GM12878 (cell line): Measurements from ENCODE around the gene ZFPM1.

Experiments used
- CREM ChIP-seq: IDR thresholded peaks from 2 replicates; pipeline ENCODE4 v1.6.1; 2014; ENCODE audit warnings: antibody characterized with exemption, low read depth
- CTCF ChIP-seq, 3 experiments: IDR thresholded peaks in 2 of 3; conservative IDR thresholded peaks in 1 of 3; 2 replicates each; pipeline ENCODE4 v1.5.1; 2011; ENCODE audit warnings: low read depth in 3 of 3, low read length in 3 of 3, mild to moderate bottlenecking in 3 of 3, control low read depth in 2 of 3, moderate library complexity in 2 of 3, inconsistent platforms in 1 of 3, mixed read lengths in 1 of 3; ENCODE audit not compliant: control insufficient read depth in 2 of 3, insufficient read depth in 1 of 3; ENCODE audit errors: extremely low read depth in 1 of 3
- POLR2A ChIP-seq: IDR thresholded peaks from 2 replicates; pipeline ENCODE4 v1.6.1; 2011; ENCODE audit warnings: low read depth, mild to moderate bottlenecking, low read length
- POLR2AphosphoS5 ChIP-seq: IDR thresholded peaks from 2 replicates; pipeline ENCODE4 v1.6.1; 2011; ENCODE audit warnings: mild to moderate bottlenecking, low read length, inconsistent platforms
- RAD21 ChIP-seq: IDR thresholded peaks from 2 replicates; pipeline ENCODE4 v1.6.1; 2011; ENCODE audit warnings: mild to moderate bottlenecking, low read depth, low read length, moderate library complexity; ENCODE audit not compliant: insufficient read depth
- TCF12 ChIP-seq: IDR thresholded peaks from 2 replicates; pipeline ENCODE4 v1.6.1; 2011; ENCODE audit warnings: low read depth, mild to moderate bottlenecking, low read length
- WRNIP1 ChIP-seq: IDR thresholded peaks from 2 replicates; pipeline ENCODE4 v1.6.1; 2011; ENCODE audit warnings: low read depth, low read length, improper control_type of control experiment, borderline replicate concordance
- ZNF274 ChIP-seq: IDR thresholded peaks from one replicate; pipeline ENCODE4 v1.8.0; 2011; ENCODE audit not compliant: insufficient read length, insufficient read depth

GRCh38 chr16:88584676-88585075 is 131.6 kb downstream of the ZFPM1 start:
- TF ChIP-seq CTCF (IDR thresholded peaks at IDR 0.05 in 2 of 3, conservative IDR thresholded peaks at IDR 0.05 in 1 of 3; ENCODE audit: control insufficient read depth in 2 of 3, extremely low read depth in 1 of 3, insufficient read depth in 1 of 3, low read depth in 3 of 3, low read length in 3 of 3) = no peak
- TF ChIP-seq TCF12 = no peak
- no peak for TF ChIP-seq RAD21
- TF ChIP-seq ZNF274 = no peak
- TF ChIP-seq POLR2AphosphoS5 = no peak
- TF ChIP-seq POLR2A = no peak
- TF ChIP-seq CREM = no peak
- no peak for TF ChIP-seq WRNIP1
